NCI-H345 (cell line): ENCODE results near the gene CFAP299.

Experiments
- DNase-seq: peaks from one replicate; lab custom pipeline; 2025; lab: John Stamatoyannopoulos, UW

CFAP299 gene

DNA sequence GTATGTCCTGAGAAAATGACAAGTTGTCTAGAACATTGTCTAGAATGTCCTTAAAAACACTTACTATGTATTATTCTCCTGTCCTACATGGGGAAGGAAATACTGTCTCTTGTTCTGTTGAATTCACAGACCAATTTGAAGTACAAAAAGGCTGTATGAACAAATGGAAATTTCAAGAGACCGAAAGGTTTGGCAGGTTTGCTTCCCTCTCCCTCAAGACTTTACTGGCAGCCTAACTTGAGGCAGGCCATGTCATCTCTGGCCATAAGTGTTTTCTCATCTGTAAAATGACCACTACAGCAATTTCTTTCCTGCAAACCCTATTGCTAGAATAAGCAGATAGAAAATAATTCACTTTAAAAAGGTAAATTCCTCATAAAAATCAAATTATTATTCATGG is 503.8 kb downstream of the CFAP299 start:
- DNase-seq = no peak

- DNase-seq = no peak
Measured at GRCh38 chr4:80839792-80840191, 504.3 kb downstream of the CFAP299 start.

- DNase-seq = no peak
Measured at GRCh38 chr4:80840396-80840795, 504.9 kb downstream of the CFAP299 start.

DNA sequence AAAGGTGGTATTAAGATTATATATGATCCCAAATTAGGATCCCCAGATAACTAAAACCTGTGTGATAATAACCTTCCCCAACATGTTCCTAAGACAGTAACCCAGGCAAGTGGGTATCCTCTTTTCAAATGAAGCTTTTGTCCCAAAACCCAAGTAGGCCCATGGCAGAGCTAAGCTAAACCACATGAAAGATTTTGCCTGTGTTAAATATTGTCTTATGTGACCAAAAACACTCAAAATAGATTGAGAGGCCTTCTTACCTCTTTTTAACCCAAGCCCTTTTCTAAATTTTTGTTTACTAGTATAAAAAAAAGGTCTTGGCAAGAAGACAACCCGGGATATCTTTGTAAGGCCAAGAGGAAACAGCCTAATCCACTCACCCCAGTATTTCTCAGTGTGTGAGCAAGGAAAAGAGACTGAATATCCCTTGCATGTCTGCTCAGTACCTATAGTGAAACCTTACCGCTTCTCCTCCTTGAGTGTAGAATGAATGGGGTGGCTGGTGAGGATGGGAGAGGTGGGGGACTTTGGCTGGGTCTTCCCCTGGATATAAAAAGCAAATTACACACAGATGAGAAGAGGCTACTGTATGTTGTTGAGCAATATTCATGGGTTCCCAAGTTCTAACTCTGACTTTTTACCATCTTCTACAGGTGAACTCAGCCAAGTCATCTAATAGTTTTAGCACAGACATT is 506.2 kb downstream of the CFAP299 start:
- no peak for DNase-seq

DNA sequence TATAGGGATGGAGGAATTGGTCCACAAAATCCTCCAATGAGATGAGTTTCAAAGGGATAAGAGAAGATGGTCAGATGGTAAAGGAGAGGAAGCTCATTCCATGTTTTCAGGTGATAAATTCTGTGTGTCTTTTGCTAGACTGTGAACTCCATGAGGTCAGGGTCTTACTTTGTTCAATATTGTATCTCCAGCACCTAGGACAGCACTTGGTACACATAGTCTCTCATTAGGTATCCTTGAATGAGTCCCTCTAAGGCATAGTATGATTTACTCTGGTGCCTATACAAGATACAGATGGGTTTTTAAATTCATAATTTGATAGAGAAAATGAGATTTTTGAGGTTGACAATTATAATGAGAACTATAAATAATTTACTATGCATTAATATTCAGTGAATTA is 510.7 kb downstream of the CFAP299 start:
- DNase-seq = no peak

DNA sequence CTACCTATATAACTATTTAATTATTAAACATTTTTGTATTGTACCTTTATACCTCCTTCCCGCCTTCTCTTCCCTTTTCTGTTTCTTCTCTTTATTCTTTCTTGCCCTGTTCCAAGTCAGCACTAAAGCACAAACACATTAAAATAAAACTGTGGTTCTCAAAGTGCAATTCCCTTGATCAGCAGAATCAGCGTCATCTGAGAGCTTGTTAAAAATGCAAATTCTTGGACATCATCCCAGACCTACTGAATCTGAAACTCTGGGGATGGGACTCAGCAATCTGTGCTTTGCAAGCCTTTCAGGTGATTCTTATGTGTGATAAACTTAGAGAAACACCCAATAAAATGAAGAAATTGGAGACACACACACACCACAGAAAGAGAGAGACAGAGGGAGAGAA is 516.5 kb downstream of the CFAP299 start:
- DNase-seq = no peak

DNA sequence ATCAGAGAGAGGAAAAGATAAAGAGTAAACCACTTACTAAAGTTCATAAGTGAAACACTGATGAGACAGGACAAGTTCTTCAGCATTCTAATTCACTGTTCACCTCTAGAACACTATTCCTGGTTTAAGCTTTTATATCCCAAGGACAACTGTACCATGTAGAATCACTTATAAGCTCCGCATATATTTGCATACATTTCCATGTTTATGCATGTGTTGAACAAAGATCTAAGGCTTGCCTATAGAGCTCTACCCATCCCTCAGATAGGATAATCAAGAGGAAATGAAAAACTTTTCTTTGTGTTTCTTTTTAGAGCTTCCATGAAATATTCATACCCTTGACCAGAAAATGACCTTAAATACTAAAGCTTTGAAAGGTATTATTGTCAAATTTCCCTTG is 538.0 kb downstream of the CFAP299 start:
- no peak for DNase-seq

- DNase-seq = no peak
Measured at GRCh38 chr4:80874979-80875378, 539.4 kb downstream of the CFAP299 start.

DNA sequence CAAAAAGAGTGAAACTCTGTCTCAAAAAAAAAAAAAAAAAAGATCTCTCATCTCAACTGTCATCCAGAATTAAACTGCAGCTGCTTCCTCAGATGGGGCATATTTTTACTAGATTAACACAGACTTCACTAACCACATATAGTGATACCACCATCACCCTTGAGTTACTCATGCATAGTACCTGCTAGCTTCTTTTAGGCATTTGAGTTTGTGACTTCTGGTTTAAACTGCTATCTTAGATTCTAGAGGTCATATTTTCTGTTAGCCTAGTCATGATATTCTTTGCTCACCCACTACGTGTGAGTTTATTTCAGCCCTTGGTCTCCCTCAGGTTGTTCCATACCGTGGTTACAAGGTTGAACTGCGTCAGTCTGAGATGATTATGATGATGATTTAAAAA is 540.1 kb downstream of the CFAP299 start:
- no peak for DNase-seq

GRCh38 chr4:80876810-80877209 is 541.3 kb downstream of the CFAP299 start:
- no peak for DNase-seq

DNA sequence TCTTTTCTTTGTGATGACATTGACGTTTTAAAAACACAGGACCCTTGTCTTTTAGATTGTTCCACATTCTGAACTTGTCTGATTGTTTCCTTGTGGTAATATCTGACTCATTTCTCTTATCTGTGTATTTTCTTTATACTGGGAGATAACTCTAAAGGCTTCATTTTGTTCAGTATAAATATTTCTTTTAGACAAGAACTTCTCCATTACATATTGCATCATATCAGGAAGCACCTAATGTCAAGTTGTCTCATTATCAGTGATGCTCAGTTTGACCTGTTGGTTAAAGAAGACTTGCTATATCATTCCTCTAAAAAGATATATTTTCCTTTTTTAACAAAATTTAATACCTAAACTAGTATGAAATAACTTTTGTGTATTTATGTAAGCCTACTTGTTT is 542.7 kb downstream of the CFAP299 start:
- DNase-seq = no peak

- no peak for DNase-seq
Measured at GRCh38 chr4:80897537-80898303, 562.2 kb downstream of the CFAP299 start.

DNA sequence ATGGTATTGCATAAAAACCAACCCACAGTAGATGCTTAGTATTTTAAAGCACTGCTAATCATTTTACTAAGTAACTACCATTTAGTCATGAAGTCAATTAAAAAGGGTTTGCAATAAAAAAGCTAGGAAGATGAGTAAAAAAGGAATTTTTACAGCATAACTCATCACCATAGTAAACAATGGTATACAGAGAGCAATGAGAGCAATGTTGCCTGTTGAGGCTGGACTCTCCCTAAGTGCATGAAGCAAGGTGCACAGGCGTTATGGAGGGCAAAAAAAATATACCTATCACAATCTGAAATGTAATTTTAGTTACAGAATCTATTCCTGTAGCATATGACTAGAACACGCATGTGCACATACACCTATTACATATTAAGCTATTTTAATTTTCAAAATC is 565.4 kb downstream of the CFAP299 start:
- DNase-seq = no peak

DNA sequence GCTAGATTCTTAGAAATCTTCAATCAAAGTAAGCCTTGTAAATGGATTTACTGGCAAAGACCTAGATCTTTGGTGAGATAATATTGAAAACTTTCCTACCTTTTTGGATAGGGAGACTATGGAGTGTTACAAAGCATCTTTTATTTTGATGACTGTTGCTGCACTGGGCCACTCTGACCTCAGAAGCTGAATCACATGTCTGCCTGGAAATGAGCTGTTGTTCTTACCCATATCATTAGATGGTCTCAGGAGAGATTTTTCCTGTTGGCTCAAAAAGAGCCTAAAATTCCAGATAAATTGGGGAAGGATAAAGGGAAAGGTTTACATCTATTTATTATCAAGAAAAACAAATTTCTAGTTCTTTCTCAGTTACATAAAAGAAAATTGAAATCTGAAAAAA is 567.5 kb downstream of the CFAP299 start:
- no peak for DNase-seq

- no peak for DNase-seq
Measured at GRCh38 chr4:80909938-80910337, 574.4 kb downstream of the CFAP299 start.

DNA sequence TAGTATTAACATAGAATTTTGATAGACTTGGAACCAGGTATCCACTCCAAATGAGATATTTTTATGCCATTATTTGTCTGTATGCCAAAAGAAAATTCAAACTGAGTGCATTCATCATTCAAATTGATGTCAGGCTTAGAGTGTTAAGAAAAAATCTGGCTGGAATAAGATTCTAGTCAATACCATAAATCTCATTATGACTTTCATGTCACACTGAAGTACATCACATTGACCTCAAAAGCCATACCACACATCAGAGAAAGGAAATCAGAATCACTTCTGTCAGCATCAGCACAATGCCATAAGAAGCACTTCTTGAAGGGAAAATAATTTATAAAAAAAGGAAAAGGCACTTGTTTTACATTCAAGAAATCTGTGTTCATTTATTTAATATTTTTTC is 575.9 kb downstream of the CFAP299 start:
- DNase-seq = no peak

DNA sequence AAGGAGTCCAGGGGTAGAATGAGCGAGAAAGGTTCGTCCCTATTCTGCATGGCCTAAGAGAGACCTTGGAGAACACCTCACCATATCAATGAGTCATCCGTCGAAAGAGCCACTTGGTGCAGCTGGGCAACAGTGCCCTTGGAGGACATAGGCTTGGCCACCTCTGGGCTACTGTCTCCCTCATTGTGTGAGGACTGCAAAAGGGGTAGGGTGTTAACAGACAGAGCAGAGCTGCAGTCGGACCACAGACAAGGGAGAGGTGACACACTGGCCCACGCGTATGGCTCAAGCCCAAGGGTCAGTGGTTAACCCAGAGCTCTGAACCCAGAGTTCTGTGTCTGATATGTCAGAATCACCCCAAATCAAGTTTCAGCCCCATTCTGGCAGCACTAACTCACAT is 576.8 kb downstream of the CFAP299 start:
- no peak for DNase-seq

GRCh38 chr4:80913381-80913780 is 577.9 kb downstream of the CFAP299 start:
- DNase-seq = no peak

- no peak for DNase-seq
Measured at GRCh38 chr4:80916770-80917169, 581.2 kb downstream of the CFAP299 start.

- DNase-seq = no peak
Measured at GRCh38 chr4:80918004-80918403, 582.5 kb downstream of the CFAP299 start.

GRCh38 chr4:80921441-80921840 is 585.9 kb downstream of the CFAP299 start:
- no peak for DNase-seq

DNA sequence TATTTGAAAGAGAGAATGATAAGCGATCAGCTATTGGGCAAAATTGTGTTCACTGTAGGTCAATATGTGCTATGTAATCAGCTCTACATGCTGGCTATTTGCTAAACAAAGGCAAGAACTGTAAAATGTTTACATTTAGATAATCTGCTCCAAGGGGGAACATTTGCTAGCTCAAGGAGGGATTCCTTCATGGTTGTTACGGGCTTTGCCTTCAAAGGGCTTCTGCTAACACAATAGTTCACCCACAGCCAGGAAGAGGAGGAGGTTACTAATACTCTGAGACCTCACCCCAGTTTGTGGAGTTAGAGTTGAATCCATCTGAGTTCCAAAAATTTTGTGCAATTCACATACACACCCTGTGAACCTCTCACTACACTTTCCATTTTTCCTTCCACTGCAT is 587.4 kb downstream of the CFAP299 start:
- no peak for DNase-seq

GRCh38 chr4:80925293-80925692 is 589.8 kb downstream of the CFAP299 start:
- DNase-seq = no peak

DNA sequence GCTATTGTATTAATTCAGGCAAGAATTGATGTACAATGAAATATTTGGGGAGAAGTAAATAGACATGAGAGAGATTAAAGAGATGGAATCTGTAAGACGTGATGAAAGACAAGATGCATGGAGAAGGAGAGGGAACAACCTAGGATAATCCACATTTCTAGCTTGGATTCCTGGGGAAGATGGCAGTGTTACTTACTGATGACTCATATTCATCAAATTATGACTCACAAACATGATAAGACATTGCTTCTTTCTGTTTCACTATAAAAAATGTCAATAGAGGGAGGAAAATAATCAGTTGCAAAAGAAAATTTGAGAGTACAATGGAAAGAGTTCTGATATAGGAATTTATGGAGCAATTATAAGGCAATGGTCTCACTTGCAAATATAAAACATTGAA is 590.9 kb downstream of the CFAP299 start:
- no peak for DNase-seq
